PFSK-1 (cell line): ENCODE measurements around the gene RBP2.

Source experiments
- FOXP2 ChIP-seq: optimal IDR thresholded peaks from 2 replicates; pipeline ENCODE3; 2011; ENCODE audit warnings: borderline replicate concordance, control low read depth, inconsistent platforms; ENCODE audit not compliant: insufficient read depth; ENCODE audit errors: extremely low read length, extremely low read depth
- POLR2AphosphoS5 ChIP-seq: IDR thresholded peaks from 2 replicates; pipeline ENCODE4 v1.6.1; 2012; ENCODE audit warnings: low read depth, mild to moderate bottlenecking, control low read depth, low read length, moderate library complexity
- SIN3A ChIP-seq: IDR thresholded peaks from 2 replicates; pipeline ENCODE4 v1.6.1; 2012; ENCODE audit warnings: mild to moderate bottlenecking, low read length, moderate library complexity, borderline replicate concordance; ENCODE audit not compliant: insufficient read depth
- TAF1 ChIP-seq: IDR thresholded peaks from 2 replicates; pipeline ENCODE4 v1.6.1; 2012; ENCODE audit warnings: low read length, control low read depth, borderline replicate concordance; ENCODE audit not compliant: insufficient read depth
- TF ChIP-seq, protein P1 (sequence below), 2 experiments: IDR thresholded peaks; 2 replicates each; pipeline versions ENCODE4 v1.6.1 to v1.8.0; 2011 to 2012; ENCODE audit warnings: low read depth in 2 of 2, low read length in 2 of 2, control low read depth in 1 of 2, inconsistent platforms in 1 of 2, mild to moderate bottlenecking in 1 of 2, moderate library complexity in 1 of 2; ENCODE audit not compliant: insufficient read depth in 1 of 2

The RBP2 gene

GRCh38 chr3:139506766-139507165 lies 30.4 kb upstream of the RBP2 start:
- TF ChIP-seq, protein P1, sequence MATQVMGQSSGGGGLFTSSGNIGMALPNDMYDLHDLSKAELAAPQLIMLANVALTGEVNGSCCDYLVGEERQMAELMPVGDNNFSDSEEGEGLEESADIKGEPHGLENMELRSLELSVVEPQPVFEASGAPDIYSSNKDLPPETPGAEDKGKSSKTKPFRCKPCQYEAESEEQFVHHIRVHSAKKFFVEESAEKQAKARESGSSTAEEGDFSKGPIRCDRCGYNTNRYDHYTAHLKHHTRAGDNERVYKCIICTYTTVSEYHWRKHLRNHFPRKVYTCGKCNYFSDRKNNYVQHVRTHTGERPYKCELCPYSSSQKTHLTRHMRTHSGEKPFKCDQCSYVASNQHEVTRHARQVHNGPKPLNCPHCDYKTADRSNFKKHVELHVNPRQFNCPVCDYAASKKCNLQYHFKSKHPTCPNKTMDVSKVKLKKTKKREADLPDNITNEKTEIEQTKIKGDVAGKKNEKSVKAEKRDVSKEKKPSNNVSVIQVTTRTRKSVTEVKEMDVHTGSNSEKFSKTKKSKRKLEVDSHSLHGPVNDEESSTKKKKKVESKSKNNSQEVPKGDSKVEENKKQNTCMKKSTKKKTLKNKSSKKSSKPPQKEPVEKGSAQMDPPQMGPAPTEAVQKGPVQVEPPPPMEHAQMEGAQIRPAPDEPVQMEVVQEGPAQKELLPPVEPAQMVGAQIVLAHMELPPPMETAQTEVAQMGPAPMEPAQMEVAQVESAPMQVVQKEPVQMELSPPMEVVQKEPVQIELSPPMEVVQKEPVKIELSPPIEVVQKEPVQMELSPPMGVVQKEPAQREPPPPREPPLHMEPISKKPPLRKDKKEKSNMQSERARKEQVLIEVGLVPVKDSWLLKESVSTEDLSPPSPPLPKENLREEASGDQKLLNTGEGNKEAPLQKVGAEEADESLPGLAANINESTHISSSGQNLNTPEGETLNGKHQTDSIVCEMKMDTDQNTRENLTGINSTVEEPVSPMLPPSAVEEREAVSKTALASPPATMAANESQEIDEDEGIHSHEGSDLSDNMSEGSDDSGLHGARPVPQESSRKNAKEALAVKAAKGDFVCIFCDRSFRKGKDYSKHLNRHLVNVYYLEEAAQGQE (IDR thresholded peaks at IDR 0.05; ENCODE audit: insufficient read depth in 1 of 2, low read depth in 2 of 2, low read length in 2 of 2), result 0 out of 4 replicates have a peak, but pooled peaks of 1 of the 2 experiments have one; percentile 49
- TF ChIP-seq TAF1, result no peak

GRCh38 chr3:139505829-139506386 lies 29.6 kb upstream of the RBP2 start:
- TF ChIP-seq POLR2AphosphoS5 (no peak), SIN3A (no peak), TAF1 (no peak), FOXP2 (no peak)
- TF ChIP-seq, protein P1 (IDR thresholded peaks at IDR 0.05; ENCODE audit: insufficient read depth in 1 of 2, low read depth in 2 of 2, low read length in 2 of 2), result no peak

DNA sequence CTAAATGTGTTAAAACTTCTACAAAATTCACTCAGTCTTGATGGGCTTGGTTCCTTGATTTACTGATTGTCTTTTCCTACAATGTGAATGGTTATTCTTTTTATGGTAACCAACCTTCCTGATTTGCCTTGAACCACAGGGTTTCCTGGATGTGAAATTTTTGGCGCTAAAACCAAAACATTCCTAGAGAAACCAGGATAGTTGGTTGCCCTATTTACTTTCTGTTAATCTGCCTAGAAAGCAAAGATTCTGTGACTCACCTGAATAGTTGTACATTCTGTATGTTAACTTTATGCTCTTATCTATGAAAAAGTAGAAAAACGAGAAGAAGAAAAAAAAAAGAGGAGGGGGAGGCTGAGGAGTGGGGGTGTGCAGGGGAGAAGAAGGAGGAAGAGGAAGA lies 23.2 kb upstream of the RBP2 start:
- TF ChIP-seq FOXP2, result no peak
- TF ChIP-seq, protein P1 (IDR thresholded peaks at IDR 0.05; ENCODE audit: insufficient read depth in 1 of 2, low read depth in 2 of 2, low read length in 2 of 2), result no peak
- no peak for TF ChIP-seq TAF1
- TF ChIP-seq SIN3A, result no peak
- no peak for TF ChIP-seq POLR2AphosphoS5

DNA sequence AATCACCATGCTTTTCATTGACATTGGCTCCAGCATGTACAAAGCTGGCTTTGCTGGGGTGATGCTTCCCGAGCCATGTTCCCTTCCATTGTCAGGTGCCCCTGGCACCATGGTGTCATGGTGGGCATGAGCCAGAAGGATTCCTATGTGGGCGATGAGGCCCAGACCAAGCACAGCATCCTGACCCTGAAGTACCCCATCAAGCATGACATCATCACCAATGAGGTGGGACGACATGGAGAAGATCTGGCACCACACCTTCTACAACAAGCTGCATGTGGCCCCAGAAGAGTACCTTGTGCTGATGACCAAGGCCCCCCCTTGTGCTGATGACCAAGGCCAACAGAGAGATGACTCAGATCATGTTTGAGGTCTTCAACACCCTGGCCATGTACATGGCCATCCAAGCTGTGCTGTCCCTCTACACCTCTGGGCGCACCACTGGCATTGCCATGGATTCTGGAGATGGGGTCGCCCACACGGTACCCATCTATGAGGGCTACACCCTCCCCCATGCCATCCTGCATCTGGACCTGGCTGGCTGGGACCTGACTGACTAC lies 17.6 kb upstream of the RBP2 start:
- TF ChIP-seq TAF1 (no peak), POLR2AphosphoS5 (no peak), FOXP2 (no peak)

GRCh38 chr3:139491966-139492365 lies 15.7 kb upstream of the RBP2 start:
- TF ChIP-seq FOXP2 (no peak), SIN3A (no peak), TAF1 (no peak)
- TF ChIP-seq, protein P1 (IDR thresholded peaks at IDR 0.05; ENCODE audit: insufficient read depth in 1 of 2, low read depth in 2 of 2, low read length in 2 of 2), result no peak
